GM12892 (cell line): ENCODE measurements around the gene ENOX1.

Source experiments
- POLR2A ChIP-seq: IDR thresholded peaks from 2 replicates; pipeline ENCODE4 v1.6.1; 2011; ENCODE audit warnings: low read depth, low read length, control low read depth
- POLR2AphosphoS5 ChIP-seq: IDR thresholded peaks from 2 replicates; pipeline ENCODE4 v1.6.1; 2011; ENCODE audit warnings: low read depth, low read length, control low read depth
- TAF1 ChIP-seq: IDR thresholded peaks from 2 replicates; pipeline ENCODE4 v1.6.1; 2011; ENCODE audit warnings: low read depth, mild to moderate bottlenecking, control low read depth, low read length, borderline replicate concordance

- no peak for TF ChIP-seq POLR2A
- TF ChIP-seq POLR2AphosphoS5: no peak
- no peak for TF ChIP-seq TAF1
These were observed 338.0 kb downstream of the ENOX1 start for GRCh38 chr13:43448605-43449336.
